Fibroblast of pulmonary artery (primary cell): ENCODE measurements around the gene MFSD12.

ENCODE experiments used
- DNase-seq: peaks from one replicate; pipeline ENCODE4 v3.0.0-alpha.2; 2010; ENCODE audit warnings: low read depth
- H3K4me3 ChIP-seq: replicated peaks from 2 replicates; pipeline ENCODE4 v1.5.1; 2011; ENCODE audit warnings: low read depth, mild to moderate bottlenecking, control low read depth, low read length, moderate library complexity
- TF ChIP-seq, protein P1 (sequence below): IDR thresholded peaks from 2 replicates; pipeline ENCODE4 v1.5.1; 2011; ENCODE audit warnings: mild to moderate bottlenecking, control low read depth, low read length, inconsistent platforms; ENCODE audit errors: missing control alignments

The MFSD12 gene

DNA sequence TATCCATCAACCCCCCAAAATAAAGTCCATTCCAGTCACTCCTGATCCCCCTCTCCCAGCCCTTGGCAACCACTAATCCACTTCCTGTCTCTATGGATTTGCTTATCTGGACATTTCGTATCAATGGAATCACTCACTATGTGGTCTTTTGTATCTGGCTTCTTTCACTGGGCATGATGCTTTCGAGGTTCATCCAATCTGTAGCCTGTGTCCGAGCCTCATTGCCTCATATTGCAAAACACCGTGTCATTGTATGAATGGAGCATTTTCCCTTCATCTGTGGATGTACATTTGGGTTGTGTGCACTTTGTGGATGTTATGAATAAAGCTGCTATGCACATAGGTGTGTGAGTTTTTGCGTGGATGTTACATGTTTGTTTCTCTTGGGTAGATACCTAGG is 52.7 kb downstream of the MFSD12 start:
- DNase-seq: peak; percentile 22
- no peak overlapping the region for H3K4me3 ChIP-seq
- TF ChIP-seq, protein P1, sequence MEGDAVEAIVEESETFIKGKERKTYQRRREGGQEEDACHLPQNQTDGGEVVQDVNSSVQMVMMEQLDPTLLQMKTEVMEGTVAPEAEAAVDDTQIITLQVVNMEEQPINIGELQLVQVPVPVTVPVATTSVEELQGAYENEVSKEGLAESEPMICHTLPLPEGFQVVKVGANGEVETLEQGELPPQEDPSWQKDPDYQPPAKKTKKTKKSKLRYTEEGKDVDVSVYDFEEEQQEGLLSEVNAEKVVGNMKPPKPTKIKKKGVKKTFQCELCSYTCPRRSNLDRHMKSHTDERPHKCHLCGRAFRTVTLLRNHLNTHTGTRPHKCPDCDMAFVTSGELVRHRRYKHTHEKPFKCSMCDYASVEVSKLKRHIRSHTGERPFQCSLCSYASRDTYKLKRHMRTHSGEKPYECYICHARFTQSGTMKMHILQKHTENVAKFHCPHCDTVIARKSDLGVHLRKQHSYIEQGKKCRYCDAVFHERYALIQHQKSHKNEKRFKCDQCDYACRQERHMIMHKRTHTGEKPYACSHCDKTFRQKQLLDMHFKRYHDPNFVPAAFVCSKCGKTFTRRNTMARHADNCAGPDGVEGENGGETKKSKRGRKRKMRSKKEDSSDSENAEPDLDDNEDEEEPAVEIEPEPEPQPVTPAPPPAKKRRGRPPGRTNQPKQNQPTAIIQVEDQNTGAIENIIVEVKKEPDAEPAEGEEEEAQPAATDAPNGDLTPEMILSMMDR: no peak

DNA sequence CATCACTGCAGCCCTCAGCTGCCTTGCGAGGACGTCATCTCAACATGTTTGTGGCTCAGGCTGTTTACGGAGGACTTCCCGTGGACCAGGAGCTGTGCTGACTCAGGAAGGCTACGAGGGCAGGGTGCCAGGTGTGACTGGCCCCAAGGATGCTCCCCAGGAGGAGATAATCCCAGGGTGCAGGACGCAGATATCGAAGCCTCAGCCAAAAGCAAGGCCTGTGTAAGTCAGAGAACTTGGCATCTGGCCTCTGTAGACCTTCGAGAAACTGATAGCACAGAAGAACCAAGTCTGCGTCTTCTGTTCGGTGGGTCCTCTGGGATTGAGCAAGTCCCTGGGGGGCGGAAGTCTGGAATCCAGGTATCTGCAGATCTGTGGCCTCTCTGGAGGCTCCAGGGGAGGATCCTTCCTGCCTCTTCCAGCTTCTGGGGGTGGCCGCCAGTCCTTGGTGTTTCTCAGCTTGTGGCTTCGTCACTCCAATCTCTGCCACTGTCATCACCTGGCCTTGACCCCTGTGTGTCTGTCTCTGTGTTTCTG is 54.3 kb downstream of the MFSD12 start:
- TF ChIP-seq, protein P1: no peak
- H3K4me3 ChIP-seq: no peak overlapping the region
- peak; percentile 33 for DNase-seq

DNA sequence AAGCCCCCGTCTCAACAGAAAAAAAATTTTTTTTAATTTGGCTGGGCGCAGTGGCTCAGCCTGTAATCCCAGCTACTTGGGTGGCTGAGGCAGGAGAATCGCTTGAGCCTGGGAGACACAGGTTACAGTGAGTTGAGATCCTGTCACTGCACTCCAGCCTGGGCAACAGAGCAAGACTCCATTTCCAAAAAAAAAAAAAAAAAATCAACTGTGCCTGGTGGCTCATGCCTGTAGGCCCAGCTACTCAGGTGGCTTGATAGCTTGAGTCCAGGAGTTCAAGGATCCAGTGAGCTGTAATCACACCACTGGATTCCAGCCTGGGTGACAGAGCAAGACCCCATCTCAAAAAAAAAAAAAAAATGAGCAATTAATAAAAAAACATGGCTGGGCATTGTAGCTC is 55.6 kb downstream of the MFSD12 start:
- no peak for DNase-seq
- no peak overlapping the region for H3K4me3 ChIP-seq
- TF ChIP-seq, protein P1: no peak

DNA sequence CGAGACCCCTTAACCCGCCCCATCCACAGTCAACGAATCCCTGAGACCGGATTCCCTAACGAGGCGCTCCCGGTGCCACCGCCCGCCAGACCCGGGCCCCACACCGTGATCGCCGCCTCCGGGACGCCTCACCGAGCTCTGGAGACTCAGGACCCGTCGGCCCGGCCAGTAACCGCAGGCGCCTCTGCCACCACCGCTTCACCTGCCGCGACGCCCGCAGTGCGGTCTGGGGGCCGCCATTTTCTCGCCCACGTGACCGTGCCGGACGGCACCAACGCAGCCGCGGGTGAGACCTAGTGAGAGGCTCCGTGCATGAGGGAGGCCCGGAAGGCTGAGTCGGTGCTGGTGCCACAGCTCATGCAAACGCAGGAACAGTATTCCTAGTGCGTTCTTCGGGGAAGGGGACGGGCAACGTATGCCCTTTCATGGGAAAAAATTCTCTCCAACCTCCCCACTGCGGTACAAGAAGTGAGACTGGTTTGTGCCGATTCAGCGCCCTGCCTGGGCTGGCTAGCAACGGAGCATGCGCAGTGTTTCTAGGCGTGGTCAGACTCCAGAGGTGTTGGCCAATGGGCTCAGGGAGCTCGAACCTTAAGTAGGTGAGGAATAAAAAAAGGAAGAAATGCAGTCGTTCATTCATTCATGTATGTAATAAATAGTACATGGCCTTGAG is 56.8 kb downstream of the MFSD12 start, which contains the start of gene DOHH:
Gene DOHH (minus strand): TSS at position 246 of the 673 bp plus-strand sequence. CDS start 3,860 bp downstream, outside the sequence.
- peak; percentile 98 for DNase-seq
- TF ChIP-seq, protein P1: no peak
- peak within 1 kb of the TSS; percentile 80 for H3K4me3 ChIP-seq

DNA sequence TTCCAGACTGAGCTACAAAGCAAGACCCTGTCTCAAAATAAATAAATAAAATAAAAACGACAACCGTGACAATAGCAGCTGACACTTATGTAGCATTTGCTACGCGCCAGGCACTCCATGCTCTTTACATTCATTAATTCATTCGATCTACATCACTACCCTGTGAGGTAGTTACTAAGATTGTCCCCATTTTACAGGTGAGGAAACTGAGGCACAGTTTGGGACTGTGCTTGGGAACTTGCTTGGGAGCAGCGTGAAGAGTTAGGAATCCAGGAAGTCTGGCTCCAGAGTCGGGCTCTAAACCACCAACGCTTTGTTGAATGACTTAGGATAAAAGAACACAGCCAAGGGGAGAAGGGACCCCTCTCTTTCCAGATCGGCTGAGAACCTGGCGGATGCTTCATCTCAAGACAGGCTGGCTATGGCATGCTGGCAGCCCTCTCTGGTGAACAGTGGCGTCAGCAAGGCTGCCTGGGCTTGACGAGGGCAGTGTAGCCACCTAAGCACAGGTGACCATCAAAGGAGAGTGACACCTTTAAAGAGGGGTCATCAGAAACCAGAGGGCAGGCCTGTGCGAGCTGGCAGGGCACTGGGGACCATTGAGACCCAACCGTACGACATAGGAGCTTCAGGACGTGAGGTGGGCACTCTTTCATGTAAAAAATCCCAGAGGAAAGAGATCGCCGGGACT is 57.5 kb downstream of the MFSD12 start:
- TF ChIP-seq, protein P1: no peak
- peak overlapping the region; percentile 80 for H3K4me3 ChIP-seq
- DNase-seq: no peak

DNA sequence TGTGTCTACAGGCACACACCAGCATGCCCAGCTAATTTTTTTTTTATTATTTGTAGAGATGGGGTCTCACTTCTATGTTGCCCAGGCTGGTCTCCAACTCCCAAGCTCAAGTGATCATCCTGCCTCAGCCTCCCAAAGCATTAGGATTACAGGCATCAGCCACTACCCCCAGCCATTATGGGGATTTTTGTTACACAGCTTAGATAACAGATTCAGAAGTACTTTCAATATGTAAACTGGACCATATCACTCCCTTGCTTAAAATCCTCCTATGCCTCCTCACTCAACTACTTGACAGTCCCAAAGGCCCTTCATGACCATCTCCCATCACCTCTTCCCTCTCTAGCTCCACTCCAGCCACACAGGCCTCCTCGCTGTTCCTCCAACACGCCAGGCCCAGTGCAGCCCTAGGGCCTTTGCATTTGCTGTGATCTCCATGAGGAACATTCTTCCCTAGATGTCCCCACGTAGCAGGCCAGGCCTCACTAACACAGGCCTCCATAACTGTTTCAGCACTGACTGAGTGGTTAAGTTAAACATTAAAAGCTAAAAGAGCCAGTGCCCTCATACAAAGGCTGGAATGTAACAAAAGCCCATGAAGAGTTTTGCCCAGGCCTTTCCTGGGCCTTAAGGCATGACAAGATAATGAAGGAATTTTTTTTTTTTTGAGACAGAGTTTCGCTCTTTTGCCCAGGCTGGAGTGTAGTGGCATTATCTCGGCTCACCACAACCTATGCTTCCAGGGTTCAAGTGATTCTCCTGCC is 59.4 kb downstream of the MFSD12 start:
- no peak overlapping the region for H3K4me3 ChIP-seq
- TF ChIP-seq, protein P1: no peak
- DNase-seq: no peak
